VCaP (cell line): ENCODE data around the gene ALOXE3.
A peak's percentile ranks its signal among the peaks of the same experiment; 100 is the strongest.
"Not testable (repeated sequence)": the region's sequence is repeated elsewhere in the genome, so short reads cannot be mapped to it uniquely, and the experiment has no call there.

Experiments used
- H3K27ac ChIP-seq: fragments of 450-650 bp; 2 replicates; pipeline ENCODE4 v1.5.1; 2017
- CTCF ChIP-seq: fragments of 450-650 bp; conservative IDR thresholded peaks from 2 replicates; pipeline ENCODE4 v1.5.1; 2017; ENCODE audit warnings: mild to moderate bottlenecking, moderate library complexity

ALOXE3 gene

GRCh38 chr17:8081876-8082275 lies 36.4 kb downstream of the ALOXE3 start:
- TF ChIP-seq CTCF, result no peak

GRCh38 chr17:8080799-8081219 lies 37.5 kb downstream of the ALOXE3 start:
- H3K27ac ChIP-seq, result no peak overlapping the region
- no peak for TF ChIP-seq CTCF

More at GRCh38 chr17:8081876-8082275, 36.4 kb downstream of the ALOXE3 start:
- no peak overlapping the region for H3K27ac ChIP-seq

GRCh38 chr17:8080208-8080798 lies 38.0 kb downstream of the ALOXE3 start:
- H3K27ac ChIP-seq, result no peak overlapping the region
- peak; percentile 64 for TF ChIP-seq CTCF

GRCh38 chr17:8079291-8080207 lies 38.8 kb downstream of the ALOXE3 start:
- H3K27ac ChIP-seq, result peak overlapping the region; percentile 37; the same call in 1 of the 2 replicates
- peak; percentile 88 for TF ChIP-seq CTCF

GRCh38 chr17:8077939-8078338 lies 40.4 kb downstream of the ALOXE3 start:
- H3K27ac ChIP-seq, result not testable (repeated sequence)

DNA sequence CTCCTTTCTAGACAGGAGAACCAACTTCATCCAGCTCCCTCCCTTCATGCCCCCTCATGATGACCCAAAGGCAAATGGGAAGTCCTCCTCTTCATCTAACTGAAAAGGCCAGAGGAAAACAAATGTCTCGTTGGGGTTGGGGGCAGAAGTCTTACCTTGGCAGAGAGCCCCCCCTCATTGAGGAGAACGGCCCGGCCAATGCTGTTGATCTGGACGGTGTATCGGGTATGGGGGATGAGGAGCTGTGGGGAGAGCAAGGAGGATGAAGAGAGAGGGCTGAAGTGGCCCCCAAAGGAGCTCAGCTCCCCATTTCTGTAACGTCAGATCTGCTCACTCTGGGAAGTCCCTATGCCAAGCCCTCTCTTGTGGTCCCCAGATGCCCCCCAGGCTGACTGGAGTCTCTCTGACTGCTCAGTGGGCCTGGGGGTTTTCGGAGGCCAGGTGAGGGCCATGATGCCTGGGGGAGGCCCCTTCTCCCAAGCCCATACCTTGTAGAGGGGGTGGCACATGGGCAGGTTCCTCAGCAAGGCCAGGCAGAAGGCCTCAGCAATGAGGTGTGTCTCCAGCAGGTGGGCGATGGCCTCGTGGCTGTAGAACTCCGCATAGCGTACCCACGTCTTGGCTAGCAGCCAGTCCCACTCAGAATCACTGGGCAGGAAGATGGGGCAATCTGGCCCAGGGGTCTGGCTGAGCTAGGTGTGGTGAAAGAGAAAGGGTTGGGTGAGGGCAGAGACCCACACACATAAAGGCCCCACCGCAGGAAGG lies 41.6 kb downstream of the ALOXE3 start:
- no peak overlapping the region for H3K27ac ChIP-seq
- no peak for TF ChIP-seq CTCF

- no peak for TF ChIP-seq CTCF
- no peak overlapping the region for H3K27ac ChIP-seq
Measured at GRCh38 chr17:8075574-8076342, 42.6 kb downstream of the ALOXE3 start.
